SK-N-SH (cell line): ENCODE results near the gene SPCS3.

Experiments used
- CTCF ChIP-seq: fragments of 200-600 bp; sonication (generic); IDR thresholded peaks from 2 replicates; pipeline ENCODE4 v1.6.1; 2017; ENCODE audit warnings: antibody characterized with exemption, mild to moderate bottlenecking, moderate library complexity
- EP300 ChIP-seq, 2 experiments: IDR thresholded peaks; 2 replicates each; pipeline versions ENCODE4 v1.4.0 to v1.6.1; 2012; ENCODE audit warnings: borderline replicate concordance in 1 of 2, low read depth in 1 of 2, low read length in 1 of 2
- JUND ChIP-seq: IDR thresholded peaks from 2 replicates; pipeline ENCODE4 v1.4.0; 2012
- YY1 ChIP-seq: IDR thresholded peaks from 2 replicates; pipeline ENCODE4 v1.4.0; 2012; ENCODE audit warnings: low read depth, mild to moderate bottlenecking

- TF ChIP-seq CTCF (no peak), EP300 (IDR thresholded peaks at IDR 0.05; ENCODE audit: borderline replicate concordance in 1 of 2, low read depth in 1 of 2, low read length in 1 of 2) (no peak), YY1 (no peak), JUND (no peak)
These were observed 40.7 kb downstream of the SPCS3 start for GRCh38 chr4:176360446-176360845.
